H7 (cell line): ENCODE data around the gene P3R3URF. TPM values are rescaled to one million over a fixed set of nuclear protein-coding genes. Genes with fewer than 3 reads are reported as not detected.

Source experiments
- DNase-seq: peaks from one replicate; pipeline ENCODE4 v3.0.0; 2012
- H3K27me3 ChIP-seq: 2 replicates; pipeline ENCODE4 v1.6.0; 2011; ENCODE audit warnings: mild to moderate bottlenecking, low read length; ENCODE audit not compliant: control insufficient read depth, insufficient read depth
- H3K36me3 ChIP-seq: replicated peaks from 2 replicates; pipeline ENCODE4 v1.5.1; 2011; ENCODE audit warnings: low read length; ENCODE audit not compliant: control insufficient read depth, insufficient read depth
- H3K4me3 ChIP-seq: 2 replicates; pipeline ENCODE4 v1.5.1; 2011; ENCODE audit warnings: low read depth, mild to moderate bottlenecking, control low read depth, low read length, moderate library complexity; ENCODE audit not compliant: insufficient read depth
- total RNA-seq: library from RNA; depleted of rRNA; stranded (reverse); fragments of >200 nt; shearing (Covaris generic); gene quantifications from 2 replicates; pipeline ENCODE4 v1.2.3, GENCODE V29; 2014

The P3R3URF gene
- total RNA-seq, 1 experiment from 2014 or later = not detected

- H3K27me3 ChIP-seq = no peaks in the 10 kb centered on the region
- DNase-seq = no peak
- H3K36me3 ChIP-seq = peaks cover 8% of the 10 kb centered on the region
- H3K4me3 ChIP-seq = no peak overlapping the region
These were observed 11.0 kb upstream of the P3R3URF start for GRCh38 chr1:46187106-46187869.

- H3K27me3 ChIP-seq = no peaks in the 10 kb centered on the region; the same call in 1 of the 2 replicates
- H3K4me3 ChIP-seq = no peak overlapping the region
- peaks cover 6% of the 10 kb centered on the region for H3K36me3 ChIP-seq
- no peak for DNase-seq
These were observed 9.8 kb upstream of the P3R3URF start for GRCh38 chr1:46186076-46186475.

GRCh38 chr1:46184920-46185658 lies 8.8 kb upstream of the P3R3URF start:
- no peak overlapping the region for H3K4me3 ChIP-seq
- DNase-seq = no peak
- no peaks in the 10 kb centered on the region; the same call in 1 of the 2 replicates for H3K27me3 ChIP-seq
- peaks cover 3% of the 10 kb centered on the region for H3K36me3 ChIP-seq

- Histone ChIP-seq H3K4me3 (no peak overlapping the region), H3K27me3 (no peaks in the 10 kb centered on the region; the same call in 1 of the 2 replicates), H3K36me3 (peaks cover 3% of the 10 kb centered on the region)
- DNase-seq = no peak
These were observed 7.8 kb upstream of the P3R3URF start for GRCh38 chr1:46183926-46184557.

- no peak overlapping the region for H3K4me3 ChIP-seq
- H3K27me3 ChIP-seq = no peaks in the 10 kb centered on the region; the same call in 1 of the 2 replicates
- H3K36me3 ChIP-seq = peaks cover 3% of the 10 kb centered on the region
- DNase-seq = no peak
These were observed 7.0 kb upstream of the P3R3URF start for GRCh38 chr1:46183079-46183847.

- Histone ChIP-seq H3K36me3 (no peaks in the 10 kb centered on the region), H3K4me3 (no peak overlapping the region), H3K27me3 (no peaks in the 10 kb centered on the region; the same call in 1 of the 2 replicates)
- DNase-seq = no peak
These were observed 5.3 kb upstream of the P3R3URF start for GRCh38 chr1:46181343-46182260.

- Histone ChIP-seq H3K4me3 (no peak overlapping the region), H3K27me3 (no peaks in the 10 kb centered on the region; the same call in 1 of the 2 replicates), H3K36me3 (no peaks in the 10 kb centered on the region)
- DNase-seq = peak; percentile 84
These were observed 3.9 kb upstream of the P3R3URF start for GRCh38 chr1:46180082-46180616.

GRCh38 chr1:46179138-46180081 lies 3.1 kb upstream of the P3R3URF start:
- peak; percentile 95 for DNase-seq
- Histone ChIP-seq H3K36me3 (no peaks in the 10 kb centered on the region), H3K27me3 (no peaks in the 10 kb centered on the region; the same call in 1 of the 2 replicates), H3K4me3 (no peak overlapping the region)

GRCh38 chr1:46175243-46175642 lies 1.0 kb downstream of the P3R3URF start:
- H3K36me3 ChIP-seq = no peaks in the 10 kb centered on the region
- H3K27me3 ChIP-seq = no peaks in the 10 kb centered on the region; the same call in 1 of the 2 replicates
- DNase-seq = peak; percentile 14
- H3K4me3 ChIP-seq = no peak overlapping the region

- peak; percentile 39 for DNase-seq
- no peaks in the 10 kb centered on the region for H3K36me3 ChIP-seq
- H3K27me3 ChIP-seq = no peaks in the 10 kb centered on the region; the same call in 1 of the 2 replicates
- H3K4me3 ChIP-seq = no peak within 1 kb of the TSS
These were observed 1.6 kb downstream of the P3R3URF start, which contains the start of gene TSPAN1 for GRCh38 chr1:46174448-46175231. Gene TSPAN1, plus strand, starts transcription at chr1:46175087. Its CDS starts 6,021 bp downstream, at chr1:46181108.

- peaks cover 4% of the 10 kb centered on the region for H3K27me3 ChIP-seq
- H3K4me3 ChIP-seq = no peak overlapping the region
- DNase-seq = peak; percentile 64
- no peaks in the 10 kb centered on the region for H3K36me3 ChIP-seq
These were observed 2.9 kb downstream of the P3R3URF start for GRCh38 chr1:46173361-46173856.
